Progenitor cell of endocrine pancreas (in vitro differentiated cells): ENCODE measurements around the gene TAS2R50. TPM values are rescaled to one million over a fixed set of nuclear protein-coding genes. Genes with fewer than 3 reads are reported as not detected.

Source experiments
- DNase-seq: peaks from one replicate; pipeline ENCODE4 v3.0.0; 2021; ENCODE audit warnings: low spot score; ENCODE audit not compliant: unreplicated experiment
- H3K27ac Mint-ChIP-seq: 2 replicates; pipeline ENCODE4 v1.8.0; 2021; ENCODE audit warnings: mild to moderate bottlenecking, moderate library complexity, mixed read lengths
- H3K27me3 Mint-ChIP-seq: 2 replicates; pipeline ENCODE4 v1.8.0; 2021; ENCODE audit warnings: mixed read lengths
- H3K36me3 Mint-ChIP-seq: 2 replicates; pipeline ENCODE4 v1.8.0; 2022; ENCODE audit warnings: mixed read lengths; ENCODE audit not compliant: insufficient read depth
- H3K4me1 Mint-ChIP-seq: 2 replicates; pipeline ENCODE4 v1.8.0; 2021; ENCODE audit warnings: low read depth, mixed read lengths
- H3K4me3 Mint-ChIP-seq: 2 replicates; pipeline ENCODE4 v1.8.0; 2021; ENCODE audit warnings: low read depth, mild to moderate bottlenecking, moderate library complexity, mixed read lengths
- H3K9me3 Mint-ChIP-seq: 2 replicates; pipeline ENCODE4 v1.8.0; 2021; ENCODE audit warnings: low read depth, mixed read lengths
- CTCF ChIP-seq: fragments of 200-600 bp; sonication (generic); IDR thresholded peaks from one replicate; pipeline ENCODE4 v1.5.0; 2021; ENCODE audit warnings: antibody characterized with exemption, mild to moderate bottlenecking; ENCODE audit not compliant: unreplicated experiment
- total RNA-seq: library from RNA; stranded (reverse); gene quantifications from 2 replicates; pipeline ENCODE4 v1.2.1, GENCODE V29; 2021

Gene TAS2R50
- total RNA-seq, 1 donor from 2014 or later = 3.5 TPM

- Mint-ChIP-seq H3K4me1 (no peaks in the 10 kb centered on the region), H3K36me3 (peaks cover 45% of the 10 kb centered on the region), H3K9me3 (peaks cover 37% of the 10 kb centered on the region), H3K27ac (no peak overlapping the region), H3K4me3 (no peak overlapping the region), H3K27me3 (no peaks in the 10 kb centered on the region)
- DNase-seq = no peak
- no peak for TF ChIP-seq CTCF
Measured at GRCh38 chr12:10957741-10958140, 29.0 kb downstream of the TAS2R50 start.

GRCh38 chr12:10956085-10956484, 30.6 kb downstream of the TAS2R50 start:
- H3K9me3 Mint-ChIP-seq = peaks cover 39% of the 10 kb centered on the region
- H3K4me3 Mint-ChIP-seq = no peak overlapping the region
- no peak for DNase-seq
- H3K36me3 Mint-ChIP-seq = peaks cover 43% of the 10 kb centered on the region
- no peaks in the 10 kb centered on the region for H3K27me3 Mint-ChIP-seq
- no peak overlapping the region for H3K27ac Mint-ChIP-seq
- no peaks in the 10 kb centered on the region for H3K4me1 Mint-ChIP-seq
- no peak for TF ChIP-seq CTCF

- Mint-ChIP-seq H3K4me3 (no peak overlapping the region), H3K27ac (no peak overlapping the region), H3K4me1 (no peaks in the 10 kb centered on the region), H3K36me3 (peaks cover 60% of the 10 kb centered on the region), H3K27me3 (no peaks in the 10 kb centered on the region), H3K9me3 (peaks cover 53% of the 10 kb centered on the region)
- DNase-seq = no peak
- no peak for TF ChIP-seq CTCF
Measured at GRCh38 chr12:10952645-10953044, 34.1 kb downstream of the TAS2R50 start.

GRCh38 chr12:10943167-10943566, 43.5 kb downstream of the TAS2R50 start:
- no peak for DNase-seq
- no peak overlapping the region for H3K27ac Mint-ChIP-seq

GRCh38 chr12:10941916-10942607, 44.6 kb downstream of the TAS2R50 start:
- H3K36me3 Mint-ChIP-seq = peaks cover 26% of the 10 kb centered on the region
- peaks cover 3% of the 10 kb centered on the region for H3K4me1 Mint-ChIP-seq
- DNase-seq = no peak
- peak overlapping the region; percentile 91 for H3K27ac Mint-ChIP-seq
- H3K4me3 Mint-ChIP-seq = no peak overlapping the region
- peaks cover 41% of the 10 kb centered on the region for H3K9me3 Mint-ChIP-seq
- H3K27me3 Mint-ChIP-seq = no peaks in the 10 kb centered on the region
- TF ChIP-seq CTCF = no peak

More at GRCh38 chr12:10943167-10943566, 43.5 kb downstream of the TAS2R50 start:
- TF ChIP-seq CTCF = no peak
- peaks cover 3% of the 10 kb centered on the region for H3K4me1 Mint-ChIP-seq
- H3K9me3 Mint-ChIP-seq = peaks cover 52% of the 10 kb centered on the region
- no peaks in the 10 kb centered on the region for H3K27me3 Mint-ChIP-seq
- peaks cover 37% of the 10 kb centered on the region for H3K36me3 Mint-ChIP-seq
- H3K4me3 Mint-ChIP-seq = no peak overlapping the region
